IMR-90 (cell line): ENCODE results near the gene ADPGK. TPM values are rescaled to one million over a fixed set of nuclear protein-coding genes. Genes with fewer than 3 reads are reported as not detected.
A peak's percentile ranks its signal among the peaks of the same experiment; 100 is the strongest.

ENCODE experiments used
- ATAC-seq: fragments of 200-7000 bp; cut with Tn5 transposase; 2 replicates; pipeline ENCODE4 v1.9.1; 2020; ENCODE audit warnings: low read depth, mild to moderate bottlenecking, moderate library complexity
- BruUV-seq: library from RNA; stranded (reverse); fragments of 400-500 nt; replicated peaks from 2 replicates; lab custom pipeline; 2021; lab: Mats Ljungman, UMichigan
- CTCF ChIA-PET: fragments of 300-600 bp; formaldehyde crosslinking; extraction: SDS; loops from one replicate; lab custom pipeline; 2021; ENCODE audit warnings: antibody characterized with exemption; lab: Yijun Ruan, JAX
- POLR2A ChIA-PET: fragments of 300-600 bp; sonication (Branson Sonifier 250); formaldehyde crosslinking; loops from one replicate; lab custom pipeline; 2022; ENCODE audit warnings: antibody characterized with exemption; ENCODE audit not compliant: unreplicated experiment; lab: Charles Lee
- DNase-seq: peaks from one replicate; pipeline ENCODE4 v3.0.0; 2013
- H2AFZ ChIP-seq: replicated peaks from 2 replicates; pipeline ENCODE3; 2013; ENCODE audit warnings: low read length, mild to moderate bottlenecking; ENCODE audit not compliant: poor library complexity
- H2AK5ac ChIP-seq: 2 replicates; pipeline ENCODE4 v1.6.1; 2013; ENCODE audit warnings: low read depth, low read length, inconsistent platforms
- H2AK9ac ChIP-seq: replicated peaks from 2 replicates; pipeline ENCODE3; 2013; ENCODE audit warnings: mild to moderate bottlenecking, low read depth, low read length, moderate library complexity; ENCODE audit not compliant: poor library complexity
- H2BK120ac ChIP-seq: 2 replicates; pipeline ENCODE4 v1.6.1; 2013; ENCODE audit warnings: low read depth, low read length, inconsistent platforms
- H2BK15ac ChIP-seq: 3 replicates; pipeline ENCODE4 v1.6.1; 2013; ENCODE audit warnings: low read depth, low read length, inconsistent platforms
- H2BK20ac ChIP-seq: 2 replicates; pipeline ENCODE4 v1.6.1; 2013; ENCODE audit warnings: low read depth, mild to moderate bottlenecking, inconsistent platforms, low read length, moderate library complexity
- H2BK5ac ChIP-seq: 2 replicates; pipeline ENCODE4 v1.6.1; 2013; ENCODE audit warnings: mild to moderate bottlenecking, low read depth, low read length, inconsistent platforms; ENCODE audit not compliant: poor library complexity, severe bottlenecking
- H3K14ac ChIP-seq: replicated peaks from 2 replicates; pipeline ENCODE4 v1.6.1; 2013; ENCODE audit warnings: low read depth, low read length, inconsistent platforms
- H3K18ac ChIP-seq: 2 replicates; pipeline ENCODE4 v1.6.1; 2013; ENCODE audit warnings: low read depth, low read length, control low read depth
- H3K23ac ChIP-seq: 2 replicates; pipeline ENCODE4 v1.6.1; 2013; ENCODE audit warnings: low read depth, low read length, inconsistent platforms
- H3K27ac ChIP-seq: 2 replicates; pipeline ENCODE4 v1.5.1; 2013; ENCODE audit warnings: mild to moderate bottlenecking, control low read depth, low read length; ENCODE audit not compliant: insufficient read depth
- H3K27me3 ChIP-seq: 2 replicates; pipeline ENCODE4 v1.6.1; 2013; ENCODE audit warnings: low read length; ENCODE audit not compliant: control insufficient read depth, insufficient read depth
- H3K36me3 ChIP-seq: 2 replicates; pipeline ENCODE4 v1.6.1; 2013; ENCODE audit warnings: low read length, mixed read lengths; ENCODE audit not compliant: control insufficient read depth, insufficient read depth
- H3K4ac ChIP-seq: 2 replicates; pipeline ENCODE4 v1.6.1; 2013; ENCODE audit warnings: low read depth, low read length, inconsistent platforms
- H3K4me1 ChIP-seq: 2 replicates; pipeline ENCODE4 v1.6.1; 2013; ENCODE audit warnings: low read length, mixed read lengths; ENCODE audit not compliant: control insufficient read depth, insufficient read depth
- H3K4me2 ChIP-seq: 2 replicates; pipeline ENCODE4 v1.6.1; 2013; ENCODE audit warnings: low read depth, mild to moderate bottlenecking, control low read depth, low read length, moderate library complexity
- H3K4me3 ChIP-seq: 2 replicates; pipeline ENCODE4 v1.5.1; 2013; ENCODE audit warnings: low read depth, mild to moderate bottlenecking, control low read depth, low read length, moderate library complexity; ENCODE audit not compliant: insufficient read depth
- H3K56ac ChIP-seq: 2 replicates; pipeline ENCODE4 v1.6.1; 2013; ENCODE audit warnings: low read length, inconsistent platforms; ENCODE audit not compliant: insufficient read depth; ENCODE audit errors: extremely low read depth
- H3K79me1 ChIP-seq, 2 experiments: 2 replicates each; pipeline ENCODE4 v1.6.1; 2013; ENCODE audit warnings: low read length in 2 of 2, inconsistent platforms in 1 of 2, low read depth in 1 of 2
- H3K9ac ChIP-seq: 2 replicates; pipeline ENCODE4 v1.6.1; 2013; ENCODE audit warnings: low read depth, low read length, control low read depth
- H3K9me1 ChIP-seq: 2 replicates; pipeline ENCODE4 v1.6.1; 2013; ENCODE audit warnings: low read length, inconsistent platforms; ENCODE audit not compliant: insufficient read depth
- H3K9me3 ChIP-seq: 2 replicates; pipeline ENCODE4 v1.6.1; 2013; ENCODE audit warnings: low read length; ENCODE audit not compliant: control insufficient read depth, insufficient read depth
- H4K20me1 ChIP-seq: 2 replicates; pipeline ENCODE4 v1.6.1; 2013; ENCODE audit warnings: low read length, inconsistent platforms; ENCODE audit not compliant: insufficient read depth
- H4K5ac ChIP-seq: 2 replicates; pipeline ENCODE4 v1.6.1; 2013; ENCODE audit warnings: mild to moderate bottlenecking, low read depth, low read length, control low read depth
- H4K8ac ChIP-seq, 2 experiments: 2 replicates each; pipeline ENCODE4 v1.6.1; 2013; ENCODE audit warnings: low read depth in 2 of 2, low read length in 2 of 2, control low read depth in 1 of 2, inconsistent platforms in 1 of 2
- H4K91ac ChIP-seq: 2 replicates; pipeline ENCODE4 v1.6.1; 2013; ENCODE audit warnings: low read depth, low read length, inconsistent platforms; ENCODE audit not compliant: insufficient read depth
- BHLHE40 ChIP-seq: fragments of 150-350 bp; IDR thresholded peaks from 2 replicates; pipeline ENCODE4 v1.6.1; 2016; ENCODE audit warnings: mild to moderate bottlenecking, low read depth, low read length
- CEBPB ChIP-seq: IDR thresholded peaks from 2 replicates; pipeline ENCODE4 v1.6.1; 2012; ENCODE audit warnings: low read depth, low read length, improper control_type of control experiment
- FOS ChIP-seq: fragments of 150-350 bp; IDR thresholded peaks from 2 replicates; pipeline ENCODE4 v1.6.1; 2016; ENCODE audit warnings: low read depth, low read length
- MAFK ChIP-seq: IDR thresholded peaks from 2 replicates; pipeline ENCODE4 v1.6.1; 2012; ENCODE audit warnings: low read depth, low read length, improper control_type of control experiment
- MAZ ChIP-seq: IDR thresholded peaks from 2 replicates; pipeline ENCODE4 v1.6.1; 2012; ENCODE audit warnings: low read depth, mild to moderate bottlenecking, low read length, improper control_type of control experiment, moderate library complexity, borderline replicate concordance
- NFE2L2 ChIP-seq: fragments of 150-350 bp; IDR thresholded peaks from 2 replicates; pipeline ENCODE4 v1.6.1; 2016; ENCODE audit warnings: low read depth, mild to moderate bottlenecking, low read length
- RCOR1 ChIP-seq: IDR thresholded peaks from 2 replicates; pipeline ENCODE4 v1.6.1; 2012; ENCODE audit warnings: mild to moderate bottlenecking, low read length, improper control_type of control experiment; ENCODE audit not compliant: insufficient replicate concordance
- RFX5 ChIP-seq: IDR thresholded peaks from 2 replicates; pipeline ENCODE4 v1.8.0; 2012; ENCODE audit warnings: low read depth, mild to moderate bottlenecking, low read length, moderate library complexity
- SMC3 ChIP-seq: fragments of 150-350 bp; IDR thresholded peaks from 2 replicates; pipeline ENCODE4 v1.6.1; 2016; ENCODE audit warnings: low read depth, mild to moderate bottlenecking, antibody characterized with exemption, low read length, moderate library complexity
- WGBS, 2 experiments: methylation state at CpG; one replicate each; pipeline versions ENCODE4 v1.1.5 to v1.1.7; 2013; ENCODE audit warnings: missing lambda C conversion rate in 2 of 2; ENCODE audit not compliant: insufficient read length in 1 of 2; ENCODE audit errors: extremely low coverage in 2 of 2; 5-methylcytosine and 5-hydroxymethylcytosine counted together
- dilution Hi-C: fragments of 300-500 bp; cut with HindIII; formaldehyde crosslinking; loops from one replicate; pipeline ENCODE4 v1.14.3; 2018; ENCODE audit warnings: low sequenced_read_pairs; ENCODE audit not compliant: unreplicated experiment
- in situ Hi-C: fragments of 300-500 bp; cut with MboI; formaldehyde crosslinking; loops from 3 replicates; pipeline ENCODE4 v1.14.3; 2019; ENCODE audit warnings: low sequenced_read_pairs, inconsistent platforms, mixed read lengths
- intact Hi-C: fragments of 100-400 bp; cut with micrococcal nuclease; formaldehyde crosslinking; loops from 2 replicates; pipeline ENCODE4 v1.10.0; 2022
- polyA plus RNA-seq, 3 experiments: library from polyadenylated mRNA; depleted of rRNA; stranded (reverse); fragments of >200 nt; gene quantifications; 2 replicates each; pipeline ENCODE4 v1.2.3, GENCODE V29; 2012; ENCODE audit warnings: low replicate concordance in 1 of 3
- total RNA-seq: library from RNA; depleted of rRNA; stranded (reverse); fragments of >200 nt; gene quantifications from 2 replicates; pipeline ENCODE4 v1.2.3, GENCODE V29; 2012
- TF ChIP-seq, protein P1 (sequence below): fragments of 150-350 bp; IDR thresholded peaks from 2 replicates; pipeline ENCODE4 v1.6.1; 2017; ENCODE audit warnings: mild to moderate bottlenecking, antibody characterized with exemption, low read length, low read depth
- TF ChIP-seq, protein P2 (sequence below): conservative IDR thresholded peaks from 2 replicates; pipeline ENCODE4 v1.5.1; 2012; ENCODE audit warnings: mild to moderate bottlenecking, low read depth, low read length, improper control_type of control experiment

The ADPGK gene
- total and polyA plus RNA-seq, 2 of the 4 experiments (the other 2 are of a cell fraction), result 53.2 to 62.8 TPM

DNA sequence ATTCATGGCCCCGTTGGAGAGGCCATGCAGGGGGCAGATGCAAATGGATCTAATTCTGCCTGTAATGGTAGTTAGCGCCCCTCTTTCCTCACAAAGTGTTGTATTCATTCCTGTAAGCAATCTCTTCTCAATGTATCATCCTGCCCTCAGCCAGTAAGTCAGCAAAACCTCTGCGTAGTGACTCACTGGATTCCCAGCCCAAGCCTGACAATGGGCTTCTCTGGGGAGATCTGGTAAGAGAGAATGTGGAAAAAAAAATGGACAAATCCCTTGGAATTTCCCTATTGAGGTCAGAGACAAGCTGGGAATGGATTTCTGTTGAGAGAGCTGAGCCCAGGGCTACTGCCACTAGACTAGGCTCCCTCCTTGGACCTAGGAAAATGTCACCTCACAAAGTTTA is 25.4 kb downstream of the ADPGK start:
- dilution Hi-C loops (no loop called here), intact Hi-C loops (no loop called here), in situ Hi-C loops (no loop called here)
- no peak overlapping the region for H4K91ac ChIP-seq
- H3K36me3 ChIP-seq, result peaks cover 41% of the 10 kb centered on the region
- H4K5ac ChIP-seq, result no peak overlapping the region
- peak overlapping the region; percentile 91; the same call in 1 of the 2 replicates for H3K23ac ChIP-seq
- H2AK9ac ChIP-seq, result no peak overlapping the region
- peak; percentile 42; the same call in 1 of the 2 replicates for TF ChIP-seq CEBPB
- peak; percentile 92 for TF ChIP-seq FOS
- no peak for TF ChIP-seq RFX5
- TF ChIP-seq, protein P1, sequence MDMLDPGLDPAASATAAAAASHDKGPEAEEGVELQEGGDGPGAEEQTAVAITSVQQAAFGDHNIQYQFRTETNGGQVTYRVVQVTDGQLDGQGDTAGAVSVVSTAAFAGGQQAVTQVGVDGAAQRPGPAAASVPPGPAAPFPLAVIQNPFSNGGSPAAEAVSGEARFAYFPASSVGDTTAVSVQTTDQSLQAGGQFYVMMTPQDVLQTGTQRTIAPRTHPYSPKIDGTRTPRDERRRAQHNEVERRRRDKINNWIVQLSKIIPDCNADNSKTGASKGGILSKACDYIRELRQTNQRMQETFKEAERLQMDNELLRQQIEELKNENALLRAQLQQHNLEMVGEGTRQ, result no peak
- peak; percentile 49; the same call in 1 of the 2 replicates for TF ChIP-seq NFE2L2
- no peak for TF ChIP-seq MAZ
- TF ChIP-seq MAFK, result peak; percentile 88
- peak; percentile 24; the same call in 1 of the 2 replicates for TF ChIP-seq BHLHE40
- TF ChIP-seq, protein P2, sequence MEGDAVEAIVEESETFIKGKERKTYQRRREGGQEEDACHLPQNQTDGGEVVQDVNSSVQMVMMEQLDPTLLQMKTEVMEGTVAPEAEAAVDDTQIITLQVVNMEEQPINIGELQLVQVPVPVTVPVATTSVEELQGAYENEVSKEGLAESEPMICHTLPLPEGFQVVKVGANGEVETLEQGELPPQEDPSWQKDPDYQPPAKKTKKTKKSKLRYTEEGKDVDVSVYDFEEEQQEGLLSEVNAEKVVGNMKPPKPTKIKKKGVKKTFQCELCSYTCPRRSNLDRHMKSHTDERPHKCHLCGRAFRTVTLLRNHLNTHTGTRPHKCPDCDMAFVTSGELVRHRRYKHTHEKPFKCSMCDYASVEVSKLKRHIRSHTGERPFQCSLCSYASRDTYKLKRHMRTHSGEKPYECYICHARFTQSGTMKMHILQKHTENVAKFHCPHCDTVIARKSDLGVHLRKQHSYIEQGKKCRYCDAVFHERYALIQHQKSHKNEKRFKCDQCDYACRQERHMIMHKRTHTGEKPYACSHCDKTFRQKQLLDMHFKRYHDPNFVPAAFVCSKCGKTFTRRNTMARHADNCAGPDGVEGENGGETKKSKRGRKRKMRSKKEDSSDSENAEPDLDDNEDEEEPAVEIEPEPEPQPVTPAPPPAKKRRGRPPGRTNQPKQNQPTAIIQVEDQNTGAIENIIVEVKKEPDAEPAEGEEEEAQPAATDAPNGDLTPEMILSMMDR, result no peak
- no peak for TF ChIP-seq SMC3
- TF ChIP-seq RCOR1, result no peak
- POLR2A ChIA-PET, result no interaction called here
- peak overlapping the region; percentile 62 for H2BK120ac ChIP-seq
- 0 out of 2 replicates have a peak overlapping the region, but pooled peaks have one; percentile 8 for H3K18ac ChIP-seq
- WGBS, 2 experiments, result 20% methylated on average over 1 of the region's 3 CpGs; no CpG with 5 or more reads in 1 of the 2 experiments
- no peak overlapping the region for H3K4me3 ChIP-seq
- no peak overlapping the region for H2AFZ ChIP-seq
- H3K4me1 ChIP-seq, result peaks cover 15% of the 10 kb centered on the region
- ATAC-seq, result peak; percentile 97
- CTCF ChIA-PET, result interaction anchor here (0.6 to 0.7 kb wide), 2 partner anchors 330 to 406 kb away, joined by 3 to 4 read pairs; no protein-coding TSS in a partner anchor
- 0 out of 2 replicates have a peak overlapping the region, but pooled peaks have one; percentile 2 for H3K56ac ChIP-seq
- H3K9ac ChIP-seq, result no peak overlapping the region
- peaks cover 23% of the 10 kb centered on the region for H3K9me1 ChIP-seq
- peak overlapping the region in 1 of 2 experiments; percentile 22; a peak in 1 of 4 replicates for H4K8ac ChIP-seq
- H3K14ac ChIP-seq, result peak overlapping the region; percentile 57
- no peaks in the 10 kb centered on the region for H3K27me3 ChIP-seq
- DNase-seq, result peak; percentile 97
- peaks cover 18% of the 10 kb centered on the region; the same call in 1 of the 2 replicates for H4K20me1 ChIP-seq
- peak overlapping the region; percentile 7; the same call in 1 of the 2 replicates for H3K4me2 ChIP-seq
- no peaks in the 10 kb centered on the region for H3K9me3 ChIP-seq
- peak overlapping the region; percentile 27; the same call in 1 of the 2 replicates for H2BK20ac ChIP-seq
- H2AK5ac ChIP-seq, result peak overlapping the region; percentile 55; the same call in 1 of the 2 replicates
- 0 out of 3 replicates have a peak overlapping the region, but pooled peaks have one; percentile 59 for H2BK15ac ChIP-seq
- peak overlapping the region; percentile 37; the same call in 1 of the 2 replicates for H3K27ac ChIP-seq
- peaks cover 14 to 54% of the 10 kb centered on the region in 2 experiments for H3K79me1 ChIP-seq
- H3K4ac ChIP-seq, result peak overlapping the region; percentile 44; the same call in 1 of the 2 replicates
- no TSS peak for BruUV-seq
- peak overlapping the region; percentile 18 for H2BK5ac ChIP-seq
